SIG-M5 treated with dmso at 0.1 percent for 504 hours (cell line): ENCODE measurements around the gene NAT8L.
A peak's percentile ranks its signal among the peaks of the same experiment; 100 is the strongest.

Experiments
- DNase-seq: peaks from one replicate; lab custom pipeline; 2025; ENCODE audit not compliant: unreplicated experiment; lab: John Stamatoyannopoulos, UW

NAT8L gene

DNA sequence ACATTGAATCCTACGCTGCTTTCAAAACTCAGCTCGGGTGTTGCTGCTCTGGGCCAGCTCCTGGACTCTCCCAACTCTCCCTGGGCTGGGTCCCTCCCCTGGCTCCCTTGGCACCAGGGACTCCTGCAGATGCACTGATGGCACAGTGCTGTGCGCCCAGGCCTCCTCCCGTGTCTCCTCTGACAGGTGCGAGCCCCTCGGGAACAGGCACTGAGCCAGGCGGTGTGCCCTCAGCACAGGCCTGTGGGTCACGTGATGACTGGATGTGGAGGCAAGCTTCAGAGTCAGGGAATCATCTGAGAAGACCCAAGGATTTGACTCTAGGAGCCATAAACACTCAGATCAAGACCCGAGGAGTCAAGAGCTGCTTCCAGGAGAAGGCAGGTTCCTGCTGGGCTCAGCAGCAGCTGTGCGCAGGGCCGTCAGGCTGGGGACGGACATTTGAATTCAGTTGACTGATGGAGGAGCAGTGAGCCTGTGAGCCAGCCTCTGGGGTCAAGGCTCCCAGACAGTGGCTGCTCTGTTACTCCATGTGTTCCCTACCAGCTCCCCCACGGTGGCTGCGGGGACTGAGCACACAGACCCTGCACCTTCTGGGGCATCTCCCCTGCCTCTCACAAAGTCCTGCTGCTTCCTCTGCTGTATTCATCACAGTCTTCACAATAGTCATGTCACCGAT lies 33.0 kb downstream of the NAT8L start:
- DNase-seq = no peak

DNA sequence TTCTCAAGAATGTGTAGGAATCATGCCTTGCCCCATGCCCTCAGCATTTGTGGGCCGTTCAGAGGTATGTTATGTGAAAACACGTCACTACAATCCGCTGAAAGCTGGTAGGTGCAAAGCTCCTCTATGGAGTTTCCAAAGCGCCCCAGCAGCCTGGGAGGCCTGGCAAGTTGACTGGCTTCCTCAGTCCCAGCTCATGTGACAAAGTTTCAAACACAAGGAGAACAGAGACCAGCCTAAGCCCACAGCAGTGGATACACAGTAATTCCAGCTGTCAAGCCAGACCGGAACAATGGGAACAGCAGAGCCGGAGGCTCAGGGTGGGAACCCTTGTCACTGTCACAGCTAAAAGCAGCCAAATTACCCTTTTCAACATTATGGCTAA lies 33.5 kb downstream of the NAT8L start:
- no peak for DNase-seq

DNA sequence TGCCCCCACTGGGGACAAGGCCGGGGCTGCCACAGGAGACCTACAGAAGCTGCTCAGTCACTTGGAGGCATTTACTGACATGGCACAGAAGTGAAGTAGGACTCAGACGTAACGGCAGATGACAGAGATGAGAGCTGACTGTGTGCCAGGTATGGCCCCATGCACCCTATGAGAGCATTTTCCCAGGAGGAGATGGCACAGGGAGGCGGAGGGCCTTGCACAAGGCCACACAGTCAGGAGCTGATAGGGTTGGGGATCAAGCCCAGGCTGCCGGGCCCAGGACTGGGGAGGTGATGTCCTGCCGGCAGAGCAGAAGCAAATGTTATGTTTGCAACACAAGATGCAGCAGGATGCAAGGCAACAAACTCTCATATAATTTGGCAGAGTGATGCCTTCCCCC lies 34.1 kb downstream of the NAT8L start:
- DNase-seq = no peak

DNA sequence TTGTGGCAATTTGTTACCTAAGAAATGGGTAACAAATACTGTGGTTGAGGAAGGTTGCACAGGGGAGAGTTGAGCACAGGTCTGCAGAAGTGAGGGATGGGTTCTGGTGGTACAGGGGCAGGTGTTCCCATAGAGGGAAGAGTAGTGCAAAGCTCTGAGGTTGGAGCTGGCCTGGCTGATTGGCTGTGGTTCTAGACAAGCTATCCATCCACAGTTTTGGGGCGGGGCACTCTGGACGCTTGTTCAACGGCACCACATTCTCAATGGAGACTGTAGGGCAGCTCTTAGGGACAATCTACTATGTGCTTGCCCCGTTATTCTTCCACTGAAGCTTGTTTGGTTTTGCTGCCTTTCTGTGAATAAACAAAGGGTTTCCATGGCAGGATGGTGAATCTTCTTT lies 35.4 kb downstream of the NAT8L start:
- DNase-seq = no peak

DNA sequence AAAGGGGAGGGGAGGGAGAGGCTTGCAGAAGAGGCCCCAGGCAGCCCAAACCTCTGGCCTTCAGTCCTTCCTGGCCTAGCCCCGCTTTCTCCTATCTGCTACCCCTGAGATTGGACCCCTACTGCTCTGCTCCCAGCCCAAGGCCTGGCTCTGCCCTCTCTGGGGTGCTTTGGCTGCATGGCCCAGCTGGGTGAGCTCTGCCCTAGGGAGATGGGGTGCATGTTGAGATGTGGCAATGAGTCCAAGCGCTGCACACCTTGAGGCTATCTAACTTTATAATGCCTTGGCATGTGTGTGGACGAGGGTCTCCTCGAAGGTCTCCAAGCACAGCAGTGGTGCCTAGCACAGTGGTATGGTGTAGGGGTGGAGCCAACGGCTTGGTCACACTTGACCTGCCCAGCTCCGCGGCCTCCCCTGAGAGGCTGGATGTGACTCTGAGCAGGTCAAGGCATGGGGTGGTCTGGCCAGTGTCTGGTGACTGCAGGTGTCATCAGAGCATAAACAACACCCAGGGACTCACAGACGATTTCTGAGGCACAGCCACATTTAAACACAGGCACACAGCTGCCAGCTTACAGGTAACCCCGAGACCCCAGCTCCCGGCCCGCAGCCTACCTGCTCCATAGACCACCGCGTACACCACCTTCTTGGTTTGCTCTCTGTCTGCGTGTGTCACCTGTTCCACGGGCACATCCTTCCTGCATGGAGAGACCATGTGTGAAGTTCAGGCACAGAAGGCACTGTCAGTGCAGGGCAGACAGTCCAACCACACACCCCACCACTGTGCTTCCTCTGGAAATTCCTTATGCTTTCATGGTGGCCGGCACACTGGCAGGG lies 36.3 kb downstream of the NAT8L start:
- DNase-seq = no peak

DNA sequence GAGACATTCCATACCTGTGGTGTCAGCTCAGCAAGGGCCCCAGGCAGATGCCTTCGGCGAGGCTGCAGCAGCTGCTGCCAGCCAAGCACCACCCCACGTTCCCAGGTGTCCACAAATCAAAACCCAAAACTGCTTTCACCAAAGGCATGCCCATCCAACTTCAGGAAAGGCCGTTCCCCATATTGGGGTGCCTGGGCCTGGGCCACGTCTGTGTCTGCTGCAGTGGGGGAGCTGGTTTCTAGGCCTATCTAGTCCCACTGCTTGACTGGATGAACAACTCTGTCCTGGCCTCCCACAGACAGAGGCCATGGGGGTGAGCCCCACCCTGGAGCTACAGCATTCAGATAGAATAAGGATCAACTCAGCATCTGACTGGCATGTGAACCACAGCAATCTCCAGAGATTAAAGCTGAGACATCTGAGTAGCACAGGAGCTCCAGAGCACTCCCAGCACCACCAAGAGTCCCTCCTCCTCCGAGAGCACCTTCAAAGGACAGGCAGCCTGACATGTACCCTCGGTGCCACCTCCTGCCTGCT lies 37.0 kb downstream of the NAT8L start:
- DNase-seq = no peak

DNA sequence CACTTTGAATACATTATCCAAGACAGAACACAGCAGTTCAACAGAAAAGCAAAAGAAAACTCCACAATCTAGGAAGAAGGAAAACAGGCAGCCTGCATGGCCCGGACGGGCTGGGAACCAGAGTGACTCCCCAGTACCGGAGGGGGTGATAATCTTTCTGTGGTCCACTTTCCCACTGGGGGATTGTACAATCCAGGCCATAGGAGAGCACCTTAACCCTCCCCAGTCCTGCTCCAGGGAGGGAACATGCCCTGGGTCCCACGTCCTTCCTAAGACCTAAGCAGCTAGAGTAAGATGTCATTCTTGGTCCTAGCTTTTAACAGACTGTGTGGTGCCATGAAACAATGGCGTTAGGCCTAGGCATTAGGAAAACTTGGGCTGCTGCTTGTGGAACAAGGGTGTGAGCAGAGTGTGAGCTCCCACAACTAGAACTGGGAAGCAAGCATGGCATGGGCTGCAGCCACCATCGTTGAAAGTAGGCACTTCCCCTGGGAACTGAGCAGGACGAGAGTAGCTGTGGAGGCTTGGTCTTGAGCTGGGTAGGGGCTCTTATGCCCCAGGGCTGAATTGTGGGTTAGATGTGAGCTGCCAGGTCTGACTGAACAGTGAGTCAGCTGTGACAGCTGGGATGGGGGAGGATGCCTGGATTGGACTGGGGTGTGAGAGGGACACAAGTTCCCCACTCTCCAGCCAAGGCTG lies 42.4 kb downstream of the NAT8L start:
- no peak for DNase-seq

DNA sequence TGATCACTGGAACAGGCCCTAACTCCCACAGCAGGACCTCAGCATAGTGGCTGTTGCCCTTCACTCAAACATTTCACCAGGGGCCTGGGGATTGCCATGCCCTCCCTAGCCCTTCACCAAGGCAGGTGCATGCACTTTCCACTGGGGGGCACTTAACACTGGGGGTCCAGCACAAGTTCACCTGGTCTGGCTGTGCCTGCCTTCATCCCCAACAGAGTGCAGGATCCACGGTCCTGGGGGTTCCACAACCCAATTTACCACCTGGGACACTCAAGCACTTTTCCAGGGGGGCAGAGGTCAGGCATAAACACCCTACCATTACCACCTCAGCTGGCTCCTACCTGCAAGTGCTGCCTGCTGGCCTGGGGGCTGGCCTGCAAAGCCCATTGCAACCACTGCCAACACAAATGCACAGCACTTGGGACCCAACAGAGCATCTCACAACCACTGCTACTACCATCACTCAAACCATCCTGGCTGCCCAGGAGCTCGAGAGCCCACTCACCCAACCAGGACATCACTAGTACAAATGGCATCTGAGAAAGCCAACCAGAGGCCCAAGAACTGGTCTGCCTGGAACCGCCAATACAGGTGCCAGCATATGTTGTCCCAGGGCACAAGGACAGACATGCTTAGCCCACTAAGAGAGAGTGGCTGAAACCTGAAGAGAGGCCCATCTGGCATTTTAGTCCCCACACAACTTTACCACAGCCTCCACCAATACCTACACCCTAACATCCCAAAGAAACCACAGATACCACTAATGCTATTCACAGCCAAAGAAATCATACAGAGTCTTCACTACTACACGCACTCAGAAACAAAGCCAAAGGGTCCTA lies 43.1 kb downstream of the NAT8L start:
- no peak for DNase-seq

DNA sequence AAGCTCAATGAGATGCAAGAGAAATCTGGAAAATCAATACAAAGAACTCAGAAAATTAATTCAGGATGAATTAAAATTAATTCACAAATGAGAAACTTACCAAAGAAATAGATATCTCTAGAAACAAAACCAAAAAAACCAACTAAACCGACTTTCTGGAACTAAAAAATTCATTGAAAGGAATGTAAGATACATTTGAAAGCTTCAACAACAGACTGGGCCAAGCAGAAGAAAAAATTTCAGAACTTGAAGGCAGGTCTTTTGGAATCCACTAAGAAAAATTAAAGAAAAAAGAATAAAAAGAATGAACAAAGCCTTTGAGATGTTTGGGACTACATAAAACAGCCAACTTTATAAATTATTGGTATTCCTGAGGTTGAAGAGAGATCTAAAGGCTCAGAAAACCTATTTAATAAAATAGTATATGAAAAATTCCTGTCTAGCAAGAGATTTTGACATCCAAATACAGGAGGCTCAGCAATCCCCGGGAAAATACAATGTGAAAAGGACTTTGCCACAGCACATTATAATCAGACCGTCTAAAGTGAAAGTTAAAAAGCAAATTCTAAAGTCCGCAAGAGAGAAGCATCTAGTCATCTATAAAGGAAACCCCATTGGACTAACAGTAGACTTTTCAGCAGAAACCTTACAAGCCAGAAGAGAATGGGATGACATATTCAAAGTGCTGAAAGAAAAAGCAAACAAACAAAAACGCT lies 44.2 kb downstream of the NAT8L start:
- no peak for DNase-seq

DNA sequence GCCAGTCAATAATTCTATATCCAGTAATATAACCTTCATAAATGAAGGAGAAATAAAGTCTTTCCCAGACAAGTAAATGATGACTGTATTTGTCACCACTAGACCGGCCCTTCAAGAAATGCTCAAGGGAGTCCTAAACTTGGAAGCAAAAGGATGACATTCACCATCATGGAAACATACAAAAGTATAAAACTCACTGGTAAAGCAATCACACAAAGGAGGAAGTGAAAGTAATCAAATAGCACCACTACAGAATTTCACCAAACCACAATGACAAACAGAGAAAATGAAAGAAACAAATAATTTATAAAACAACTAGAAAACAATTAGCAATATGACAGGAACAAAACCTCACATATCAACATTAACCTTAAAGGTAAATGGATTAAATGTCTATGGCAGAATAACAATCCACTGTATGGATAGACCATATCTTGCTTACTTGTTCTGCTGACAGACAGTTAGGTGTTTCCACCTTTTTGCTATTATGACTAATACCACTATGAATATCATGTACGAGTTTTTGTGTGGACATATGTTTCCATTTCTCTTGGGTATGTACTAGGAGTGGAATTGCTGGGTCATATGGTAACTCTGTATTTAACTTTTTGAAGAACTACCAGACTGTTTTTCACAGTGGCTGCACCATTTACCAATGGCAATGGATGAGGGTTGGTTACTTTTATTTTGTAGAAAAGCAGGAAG lies 44.9 kb downstream of the NAT8L start:
- peak; percentile 30 for DNase-seq

DNA sequence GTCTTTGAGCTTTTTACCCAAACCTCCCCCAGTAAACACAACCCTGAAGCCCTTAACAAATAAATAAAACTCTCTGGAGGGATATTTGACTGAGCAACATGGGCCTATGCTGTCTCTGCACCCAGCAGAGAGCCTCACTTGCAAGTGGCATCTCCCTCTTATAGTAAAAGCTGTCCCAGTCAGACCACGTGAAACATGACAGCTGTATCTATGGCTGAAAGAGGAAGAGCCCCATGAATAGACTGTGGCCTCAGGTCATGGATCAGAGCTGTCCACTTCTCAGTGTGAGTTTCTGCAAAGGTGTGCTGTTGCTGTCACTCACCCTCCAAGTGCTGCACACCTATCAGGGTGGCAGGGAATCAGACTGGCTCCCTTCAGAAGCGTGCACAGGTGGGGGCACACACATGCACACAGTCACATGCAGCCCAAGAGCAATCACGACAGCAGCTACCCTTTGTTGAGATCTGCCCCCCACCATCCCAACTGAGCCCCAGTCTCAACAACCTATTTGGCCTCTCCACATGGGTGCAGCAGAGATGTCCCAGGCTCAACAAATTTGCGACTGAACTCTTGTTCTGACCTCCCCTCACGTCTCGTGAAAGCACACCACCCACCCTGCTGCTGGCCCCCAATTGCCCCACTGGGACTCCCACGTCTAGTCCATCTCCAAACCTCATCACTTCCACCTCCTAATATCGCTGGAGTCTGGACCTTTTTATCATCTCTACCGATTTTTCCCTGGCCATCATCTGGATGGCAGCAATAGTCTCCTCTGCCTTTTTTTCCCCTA lies 45.6 kb downstream of the NAT8L start:
- DNase-seq = no peak

DNA sequence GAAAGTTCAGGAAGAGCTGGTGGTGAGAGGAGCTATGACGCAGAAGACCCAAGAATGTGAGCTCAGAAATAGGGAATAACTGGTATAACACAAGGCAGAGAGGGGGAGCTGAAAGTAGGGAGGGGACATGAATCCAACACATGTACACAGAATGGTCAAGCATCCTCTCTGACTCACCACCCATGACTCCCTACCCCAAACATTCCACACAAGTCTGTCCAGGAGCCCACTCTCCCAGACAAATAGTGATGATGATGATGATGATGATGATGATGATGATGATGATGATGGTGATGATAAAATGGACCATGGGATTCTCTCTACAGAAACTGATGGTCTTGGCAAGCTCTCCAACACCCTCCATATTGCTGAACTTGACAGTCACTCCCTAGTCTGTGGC lies 46.4 kb downstream of the NAT8L start:
- DNase-seq = no peak

DNA sequence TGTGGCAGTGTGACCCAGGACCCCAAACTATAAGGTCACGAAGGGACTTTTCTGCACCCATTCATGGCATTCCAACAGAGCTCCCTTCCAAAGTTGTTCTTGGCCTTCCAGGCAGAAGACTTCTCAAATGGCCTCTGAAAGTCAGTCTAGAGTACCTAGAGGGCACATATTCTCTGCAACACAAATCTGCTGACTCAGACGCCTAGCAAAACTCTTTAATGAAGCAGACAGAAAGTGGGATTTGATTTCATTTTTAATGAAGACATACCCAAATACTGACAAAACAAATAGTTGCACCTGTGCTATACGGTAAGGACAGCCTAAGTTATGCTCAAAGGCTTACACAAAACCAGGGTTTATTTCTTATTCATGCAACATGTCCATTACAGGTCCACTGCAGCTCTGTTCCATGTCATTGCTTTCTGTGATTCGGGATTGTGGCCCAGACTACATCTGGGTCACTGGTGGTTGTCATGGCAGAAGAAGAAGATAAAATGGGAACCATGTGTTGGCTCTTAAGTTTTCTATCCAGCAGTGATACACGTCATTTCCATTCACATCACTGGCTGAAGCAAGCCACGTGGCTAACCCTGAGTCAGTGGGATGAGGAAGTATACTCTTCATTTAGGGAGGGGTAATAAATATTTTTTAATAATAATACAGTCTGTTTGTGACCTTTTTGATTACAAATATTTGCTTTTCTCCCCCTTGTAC lies 57.7 kb downstream of the NAT8L start:
- DNase-seq = no peak
